ENCODE data around the gene RBM20. TPM values are rescaled to one million over a fixed set of nuclear protein-coding genes. Genes with fewer than 3 reads are reported as not detected.
"Not testable (repeated sequence)": the region's sequence is repeated elsewhere in the genome, so short reads cannot be mapped to it uniquely, and the experiment has no call there.

RBM20 gene
- total and polyA plus RNA-seq, 5 experiments from 2014 or later, result 0.20 to 0.93 (median 0.49) TPM

DNA sequence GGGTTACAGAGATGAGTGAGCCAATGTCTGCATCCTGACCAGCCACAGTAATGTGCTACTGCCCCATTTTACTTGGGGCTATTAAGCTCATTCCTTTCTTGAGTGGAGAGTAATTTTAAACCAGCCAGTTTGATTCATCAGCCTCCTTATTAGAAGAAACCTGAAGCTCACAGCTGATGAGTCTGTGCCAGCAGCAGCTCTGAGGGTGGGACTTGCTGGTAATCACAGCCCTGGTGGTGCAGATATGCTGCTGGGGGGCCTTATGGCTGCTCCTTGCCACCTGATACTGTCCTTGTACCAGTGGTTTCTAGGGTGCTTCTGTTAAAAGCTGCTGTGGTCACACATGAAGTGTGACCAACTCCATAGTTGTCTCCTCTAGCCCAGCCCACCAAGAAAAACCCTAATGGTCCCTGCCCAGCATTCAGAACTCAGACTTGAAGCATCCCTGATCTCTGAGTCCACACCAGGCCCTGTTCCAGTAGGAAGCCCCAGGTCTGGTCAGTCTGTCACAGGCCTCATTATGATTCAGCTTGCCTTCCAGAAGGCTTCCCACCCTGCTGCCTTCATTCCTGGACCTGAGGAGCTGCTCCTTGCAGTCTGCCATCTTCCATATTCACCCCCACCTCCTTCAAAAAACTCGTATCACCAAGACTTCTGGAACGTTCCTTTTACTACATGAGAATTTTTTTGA, 28.9 kb upstream of the RBM20 start:
- Mint-ChIP-seq H3K4me3 (no peak overlapping the region), H3K4me1 (peaks cover 11 to 25% (median 15%) of the 10 kb centered on the region in 4 donors), H3K27ac (peak overlapping the region in 1 of 10 donors; percentile 38), H3K27me3 (no peaks in the 10 kb centered on the region), H3K9me3 (no peaks in the 10 kb centered on the region), H3K36me3 (no peaks in the 10 kb centered on the region)
- POLR2A ChIA-PET, result no interaction called here
- DNase-seq, result no peak
- ATAC-seq, result no peak

- Mint-ChIP-seq H3K27ac (no peak overlapping the region), H3K9me3 (peaks cover 0 to 3% (median 0%) of the 10 kb centered on the region in 9 donors), H3K36me3 (peaks cover 0 to 3% (median 0%) of the 10 kb centered on the region in 3 donors), H3K4me3 (no peak overlapping the region), H3K4me1 (peaks cover 8 to 21% (median 15%) of the 10 kb centered on the region in 4 donors), H3K27me3 (no peaks in the 10 kb centered on the region)
- DNase-seq (no peak), ATAC-seq (no peak)
- POLR2A ChIA-PET, result interaction anchor here (0.6 kb wide), 1 partner anchor 289 kb away, joined by 3 read pairs; no protein-coding TSS in a partner anchor
Measured at GRCh38 chr10:110616493-110617033, 27.6 kb upstream of the RBM20 start.

DNA sequence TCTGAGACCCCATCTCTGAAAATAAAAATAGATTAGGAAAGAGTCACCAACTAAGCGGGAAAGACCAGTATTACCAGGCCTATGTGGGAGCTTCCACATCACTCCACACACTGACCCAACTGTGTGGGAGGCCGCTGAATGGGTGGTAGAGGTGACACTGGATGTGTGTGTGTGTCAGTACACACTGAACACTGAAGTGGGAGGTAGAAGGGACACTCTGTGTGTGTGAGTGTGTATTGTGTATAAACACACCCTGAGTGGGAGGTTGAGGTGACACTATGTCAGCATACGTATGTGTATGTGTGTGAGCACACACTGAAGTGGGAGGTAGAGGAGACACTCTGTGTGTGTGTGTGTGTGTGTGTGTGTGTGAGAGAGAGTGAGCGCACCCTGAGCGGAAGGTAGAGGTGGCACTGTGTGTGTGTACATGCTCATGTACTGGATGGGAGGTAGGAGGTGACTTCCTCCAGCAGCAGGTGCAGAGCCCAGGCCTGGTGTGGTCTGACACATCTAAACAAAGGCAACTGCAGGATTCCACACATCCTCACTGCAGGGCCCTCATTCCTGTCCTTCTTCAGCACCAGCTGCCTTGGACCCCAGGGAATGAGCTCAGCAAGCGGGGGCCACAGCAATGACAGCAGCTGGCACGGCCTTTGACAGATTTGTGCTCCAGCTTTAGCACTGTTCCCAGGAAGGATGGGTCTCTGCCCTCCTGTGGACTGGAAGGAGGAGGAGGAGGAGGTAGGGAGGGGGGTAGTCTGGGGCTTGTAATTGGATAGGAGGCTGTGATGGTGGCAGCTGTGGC, 26.5 kb upstream of the RBM20 start:
- POLR2A ChIA-PET, result no interaction called here
- Mint-ChIP-seq H3K36me3 (peaks cover 0 to 5% (median 0%) of the 10 kb centered on the region in 3 donors), H3K27ac (peak overlapping the region in 5 of 10 donors; percentile 19 to 87 (median 41)), H3K4me1 (peaks cover 8 to 19% (median 14%) of the 10 kb centered on the region in 4 donors), H3K27me3 (no peaks in the 10 kb centered on the region), H3K4me3 (peak overlapping the region in 1 of 10 donors; percentile 35), H3K9me3 (peaks cover 0 to 4% (median 0%) of the 10 kb centered on the region in 9 donors)
- peak in 2 of 10 donors; percentile 6 to 26 for DNase-seq
- peak; percentile 61 to 81 for ATAC-seq

- ATAC-seq, result no peak
- POLR2A ChIA-PET, result no interaction called here
Measured at GRCh38 chr10:110618230-110618610, 25.9 kb upstream of the RBM20 start.

DNA sequence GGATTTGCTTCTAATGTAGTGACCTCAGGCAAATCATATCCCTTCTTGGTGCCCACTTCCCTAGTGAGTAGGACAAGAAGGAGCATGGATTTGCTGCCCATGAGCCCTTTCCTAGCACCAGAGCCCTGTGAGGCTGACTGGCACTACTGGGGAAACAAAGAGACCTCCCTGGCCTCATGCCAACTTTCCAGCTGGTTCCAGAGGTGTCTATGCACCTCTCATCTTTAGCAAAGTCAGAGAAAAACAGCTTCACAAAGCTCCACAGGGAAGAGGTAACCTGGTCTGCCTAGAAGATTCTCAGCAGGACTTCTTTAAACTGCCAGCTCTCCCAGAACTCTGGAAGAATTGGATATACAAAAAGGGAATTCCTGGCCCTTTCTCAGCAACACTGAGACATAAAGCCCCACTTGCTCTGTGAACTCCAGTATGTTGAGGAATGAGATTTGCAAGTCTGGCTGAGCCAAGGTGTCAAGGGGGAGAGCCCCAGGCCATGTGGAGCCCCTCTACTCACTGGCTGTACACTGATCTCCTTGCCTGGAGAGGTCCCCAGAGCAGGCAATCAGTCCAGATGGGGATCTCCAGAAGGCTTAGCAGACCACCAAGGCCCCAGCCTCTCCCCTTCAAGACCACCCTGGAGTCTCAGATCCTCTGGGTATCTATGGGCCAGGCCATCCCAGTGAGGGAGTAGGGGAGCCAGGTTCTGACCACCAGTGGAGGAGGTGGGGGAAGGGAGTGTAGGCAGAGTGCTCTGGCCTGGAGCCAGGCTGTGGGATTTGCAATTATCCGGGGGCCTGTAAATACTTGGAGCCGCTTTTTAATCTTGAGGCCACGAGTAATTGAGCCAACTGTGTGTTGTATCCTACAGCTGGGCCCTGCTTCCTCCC, 24.4 kb upstream of the RBM20 start:
- H3K27ac Mint-ChIP-seq, result peak overlapping the region in 1 of 10 donors; percentile 19
- peaks cover 0 to 3% (median 0%) of the 10 kb centered on the region in 5 donors for H3K27me3 Mint-ChIP-seq
- POLR2A ChIA-PET, result no interaction called here
- H3K36me3 Mint-ChIP-seq, result peaks cover 0 to 5% (median 0%) of the 10 kb centered on the region in 3 donors
- no peak overlapping the region for H3K4me3 Mint-ChIP-seq
- DNase-seq, result no peak
- peaks cover 0 to 4% (median 0%) of the 10 kb centered on the region in 9 donors for H3K9me3 Mint-ChIP-seq
- no peak for ATAC-seq
- peaks cover 8 to 19% (median 14%) of the 10 kb centered on the region in 4 donors for H3K4me1 Mint-ChIP-seq

More at GRCh38 chr10:110618230-110618610, 25.9 kb upstream of the RBM20 start:
- Mint-ChIP-seq H3K36me3 (peaks cover 0 to 5% (median 0%) of the 10 kb centered on the region in 3 donors), H3K4me3 (no peak overlapping the region), H3K27me3 (no peaks in the 10 kb centered on the region), H3K4me1 (peaks cover 8 to 19% (median 14%) of the 10 kb centered on the region in 4 donors), H3K9me3 (peaks cover 0 to 4% (median 0%) of the 10 kb centered on the region in 9 donors), H3K27ac (peak overlapping the region in 3 of 10 donors; percentile 21 to 47 (median 36))
- no peak for DNase-seq

- Mint-ChIP-seq H3K9me3 (peaks cover 0 to 4% (median 0%) of the 10 kb centered on the region in 9 donors), H3K4me3 (no peak overlapping the region), H3K36me3 (peaks cover 0 to 5% (median 0%) of the 10 kb centered on the region in 3 donors), H3K4me1 (peaks cover 8 to 19% (median 14%) of the 10 kb centered on the region in 4 donors), H3K27ac (no peak overlapping the region), H3K27me3 (peaks cover 0 to 3% (median 0%) of the 10 kb centered on the region in 5 donors)
- ATAC-seq (no peak), DNase-seq (no peak)
- POLR2A ChIA-PET, result no interaction called here
Measured at GRCh38 chr10:110620398-110620719, 23.8 kb upstream of the RBM20 start.

- POLR2A ChIA-PET, H3K9me3 Mint-ChIP-seq, H3K4me3 Mint-ChIP-seq, DNase-seq, H3K27me3 Mint-ChIP-seq, H3K4me1 Mint-ChIP-seq, ATAC-seq, H3K36me3 Mint-ChIP-seq, H3K27ac Mint-ChIP-seq: not testable (repeated sequence)
Measured at GRCh38 chr10:110623316-110623715, 20.8 kb upstream of the RBM20 start.

DNA sequence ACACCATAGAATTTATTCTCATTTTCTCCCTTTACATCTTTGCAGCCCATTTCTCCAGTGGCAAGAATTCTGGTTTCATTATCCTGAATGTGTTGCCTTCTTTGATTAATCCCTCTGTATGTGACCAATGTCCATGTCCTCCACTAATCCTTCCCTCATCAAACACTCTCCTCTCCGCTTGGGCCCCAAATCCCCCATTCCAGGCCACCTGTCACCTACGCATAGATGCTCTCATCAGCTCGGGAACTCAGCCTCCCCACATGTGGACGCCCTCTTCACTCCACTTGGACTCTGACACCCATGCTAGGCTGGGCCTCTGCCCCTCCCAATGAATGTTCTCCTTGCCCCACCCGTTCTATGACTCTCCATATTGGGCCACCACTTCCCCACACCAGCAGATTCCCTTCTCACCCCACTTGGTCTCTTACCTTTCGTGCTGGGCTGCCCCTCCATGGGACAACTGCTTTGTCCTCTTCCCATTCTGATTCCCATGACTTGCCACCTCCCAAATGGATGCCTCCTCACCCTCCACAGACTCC, 18.7 kb upstream of the RBM20 start:
- POLR2A ChIA-PET, result no interaction called here
- Mint-ChIP-seq H3K4me3 (no peak overlapping the region), H3K36me3 (peaks cover 0 to 5% (median 2%) of the 10 kb centered on the region in 3 donors), H3K27me3 (peaks cover 0 to 8% (median 0%) of the 10 kb centered on the region in 5 donors), H3K4me1 (no peaks in the 10 kb centered on the region), H3K27ac (peak overlapping the region in 1 of 10 donors; percentile 61), H3K9me3 (peaks cover 0 to 15% (median 3%) of the 10 kb centered on the region in 9 donors)
- no peak for ATAC-seq
- no peak for DNase-seq

GRCh38 chr10:110625951-110626855, 17.9 kb upstream of the RBM20 start:
- H3K4me3 Mint-ChIP-seq, result no peak overlapping the region
- DNase-seq, result no peak
- H3K4me1 Mint-ChIP-seq, result no peaks in the 10 kb centered on the region
- H3K27ac Mint-ChIP-seq, result no peak overlapping the region
- ATAC-seq, result no peak
- H3K36me3 Mint-ChIP-seq, result peaks cover 0 to 5% (median 2%) of the 10 kb centered on the region in 3 donors
- POLR2A ChIA-PET, result no interaction called here
- peaks cover 0 to 8% (median 0%) of the 10 kb centered on the region in 5 donors for H3K27me3 Mint-ChIP-seq
- peaks cover 0 to 15% (median 3%) of the 10 kb centered on the region in 9 donors for H3K9me3 Mint-ChIP-seq

DNA sequence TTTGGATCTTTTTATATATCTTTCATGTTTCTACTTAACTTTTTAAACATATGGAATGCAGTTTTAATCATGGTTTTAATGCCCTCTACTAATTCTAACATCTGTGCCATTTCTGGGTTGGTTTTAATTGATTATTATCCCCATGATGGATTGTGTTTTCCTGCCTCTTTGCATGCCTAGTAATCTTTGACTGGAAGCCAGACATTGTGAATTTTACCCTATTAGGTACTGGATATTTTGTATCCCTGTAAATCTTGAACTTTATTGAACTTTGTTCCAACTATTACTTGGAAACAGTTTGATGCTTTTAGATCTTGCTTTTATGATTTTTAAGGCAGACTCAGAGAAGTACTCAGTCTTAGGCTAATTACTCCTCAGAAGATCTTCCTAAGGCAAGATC, 16.0 kb upstream of the RBM20 start:
- Mint-ChIP-seq H3K4me3 (no peak overlapping the region), H3K27ac (no peak overlapping the region), H3K27me3 (peaks cover 0 to 8% (median 0%) of the 10 kb centered on the region in 5 donors), H3K36me3 (peaks cover 0 to 2% (median 0%) of the 10 kb centered on the region in 3 donors), H3K9me3 (peaks cover 0 to 12% (median 3%) of the 10 kb centered on the region in 9 donors), H3K4me1 (no peaks in the 10 kb centered on the region)
- ATAC-seq, result no peak
- no peak for DNase-seq
- POLR2A ChIA-PET, result no interaction called here

GRCh38 chr10:110629680-110630191, 14.4 kb upstream of the RBM20 start:
- POLR2A ChIA-PET, result no interaction called here
- Mint-ChIP-seq H3K27me3 (peaks cover 0 to 8% (median 0%) of the 10 kb centered on the region in 5 donors), H3K27ac (no peak overlapping the region), H3K36me3 (peaks cover 0 to 2% (median 0%) of the 10 kb centered on the region in 3 donors), H3K4me3 (no peak overlapping the region), H3K9me3 (peaks cover 0 to 11% (median 3%) of the 10 kb centered on the region in 9 donors), H3K4me1 (no peaks in the 10 kb centered on the region)
- no peak for ATAC-seq
- no peak for DNase-seq

Measured in naive thymus-derived CD8-positive, alpha-beta T cell (primary cell).